Activated naive CD8-positive, alpha-beta T cell treated with anti-CD3 and anti-CD28 coated beads, Interleukin-2, amount 10 ng/mL, durations not matched to agents 7 days and 5 days (primary cell): ENCODE data around the gene C3AR1. TPM values are rescaled to one million over a fixed set of nuclear protein-coding genes. Genes with fewer than 3 reads are reported as not detected.

Experiments
- ATAC-seq: fragments of 150-1000 bp; cut with Tn5 transposase; one replicate; pipeline ENCODE4 v1.10.0; 2021; ENCODE audit warnings: low read depth, moderate library complexity
- POLR2A ChIA-PET: fragments of 350-600 bp; sonication (Branson Sonifier 250); formaldehyde crosslinking; loops from one replicate; lab custom pipeline; 2021; ENCODE audit warnings: antibody characterized with exemption; lab: Charles Lee
- DNase-seq: peaks from one replicate; pipeline ENCODE4 v3.0.0; 2021
- H3K27ac Mint-ChIP-seq: one replicate; pipeline ENCODE4 v1.8.0; 2022; ENCODE audit warnings: mild to moderate bottlenecking, mixed read lengths
- H3K27me3 Mint-ChIP-seq: one replicate; pipeline ENCODE4 v1.8.0; 2022; ENCODE audit warnings: mild to moderate bottlenecking, moderate library complexity, mixed read lengths
- H3K36me3 Mint-ChIP-seq: one replicate; pipeline ENCODE4 v1.8.0; 2021; ENCODE audit warnings: mild to moderate bottlenecking, mixed read lengths
- H3K4me1 Mint-ChIP-seq: one replicate; pipeline ENCODE4 v1.8.0; 2021; ENCODE audit warnings: mixed read lengths
- H3K4me3 Mint-ChIP-seq: one replicate; pipeline ENCODE4 v1.8.0; 2022; ENCODE audit warnings: mild to moderate bottlenecking, moderate library complexity, mixed read lengths
- H3K9me3 Mint-ChIP-seq: one replicate; pipeline ENCODE4 v1.8.0; 2021; ENCODE audit warnings: mixed read lengths
- total RNA-seq, 2 experiments: library from RNA; stranded (reverse); gene quantifications; one replicate each; pipeline ENCODE4 v1.2.3, GENCODE V29; 2021

The C3AR1 gene
- total RNA-seq, 2 experiments from 2014 or later = 7.8 to 8.2 TPM

DNA sequence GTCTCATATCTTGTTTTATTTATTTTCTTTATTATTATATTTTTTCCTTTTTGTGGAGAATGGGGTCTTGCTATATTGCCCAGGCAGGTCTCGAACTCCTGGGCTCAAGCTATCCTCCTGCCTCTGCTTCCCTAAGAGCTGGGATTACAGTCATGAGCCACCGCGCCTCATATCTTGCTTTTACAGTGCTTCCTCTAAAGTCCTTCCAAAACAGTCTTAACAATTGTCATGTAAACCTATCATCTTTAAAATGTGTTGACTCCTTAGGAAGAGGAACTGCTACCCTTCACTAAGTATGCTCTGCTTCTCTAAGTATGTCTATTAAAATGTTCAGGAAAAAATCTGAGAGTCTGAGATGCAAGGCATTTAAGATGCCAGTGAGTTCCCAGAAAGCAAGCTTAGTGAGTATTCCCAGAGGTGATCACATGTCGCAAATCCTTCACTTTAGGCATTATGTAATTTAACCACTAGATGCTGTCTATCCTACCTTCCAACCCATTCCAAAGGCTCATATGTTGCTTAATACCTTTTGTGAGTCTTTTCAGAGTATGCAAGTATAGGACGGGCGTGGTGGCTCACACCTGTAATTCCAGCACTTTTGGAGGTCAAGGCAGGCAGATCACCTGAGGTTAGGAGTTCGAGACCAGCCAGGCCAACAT lies 53.4 kb downstream of the C3AR1 start:
- no peak for ATAC-seq
- H3K27me3 Mint-ChIP-seq = peaks cover 24% of the 10 kb centered on the region
- H3K27ac Mint-ChIP-seq = no peak overlapping the region
- no peaks in the 10 kb centered on the region for H3K9me3 Mint-ChIP-seq
- H3K36me3 Mint-ChIP-seq = no peaks in the 10 kb centered on the region
- no peak overlapping the region for H3K4me3 Mint-ChIP-seq
- POLR2A ChIA-PET = no interaction called here
- DNase-seq = no peak
- H3K4me1 Mint-ChIP-seq = no peaks in the 10 kb centered on the region

DNA sequence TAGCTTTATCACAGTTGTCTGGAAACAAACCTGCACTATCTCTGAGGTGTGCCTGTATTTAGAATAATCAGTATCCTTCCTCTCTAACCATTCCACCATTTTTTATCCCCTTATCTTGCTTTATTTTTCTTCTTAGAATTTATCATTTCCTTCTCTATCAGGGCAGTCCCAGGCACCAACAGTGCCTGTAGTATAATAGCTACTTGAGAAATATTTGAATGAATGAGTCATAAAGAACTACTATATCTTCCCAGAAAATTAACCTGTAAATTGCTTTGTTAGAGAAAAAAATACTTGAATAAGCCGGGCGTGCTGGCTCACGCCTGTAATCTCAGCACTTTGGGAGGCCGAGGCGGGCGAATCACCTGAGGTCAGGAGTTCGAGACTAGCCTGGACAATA lies 54.8 kb downstream of the C3AR1 start:
- H3K27ac Mint-ChIP-seq = no peak overlapping the region
- H3K4me3 Mint-ChIP-seq = no peak overlapping the region
- H3K4me1 Mint-ChIP-seq = no peaks in the 10 kb centered on the region
- POLR2A ChIA-PET = no interaction called here
- no peaks in the 10 kb centered on the region for H3K36me3 Mint-ChIP-seq
- no peak for ATAC-seq
- peaks cover 18% of the 10 kb centered on the region for H3K27me3 Mint-ChIP-seq
- no peak for DNase-seq
- no peaks in the 10 kb centered on the region for H3K9me3 Mint-ChIP-seq

Other genes starting within 250 kb of the C3AR1 start
- under 1 TPM in 1 of 2 experiments, not detected in 1; 0.11 TPM for gene SLC2A14, start 193.4 kb downstream of the C3AR1 start, total RNA-seq
- 100 to 1,000 TPM; 219 to 224 TPM for gene SLC2A3, start 130.2 kb downstream of the C3AR1 start, total RNA-seq
- gene FOXJ2, start 33.6 kb downstream of the C3AR1 start, total RNA-seq = 10 to 100 TPM; 26.4 to 26.9 TPM
- 10 to 100 TPM; 41.1 to 47.4 TPM for gene NECAP1, start 15.9 kb upstream of the C3AR1 start, total RNA-seq
- gene CLEC4A, start 57.3 kb upstream of the C3AR1 start, total RNA-seq = under 1 TPM; 0.74 to 0.83 TPM
- not detected for gene ZNF705A, start 90.7 kb upstream of the C3AR1 start, total RNA-seq
- gene FAM90A1, start 161.3 kb upstream of the C3AR1 start, total RNA-seq = under 1 TPM in 1 of 2 experiments, not detected in 1; 0.11 TPM